T-helper 2 cell treated with Interferon-gamma antibody and Interleukin-4, amounts not matched to agents 5 μg/mL and 100 μg/mL, for 36 hours (primary cell): ENCODE data around the gene CHRDL1.
"Not testable (repeated sequence)": the region's sequence is repeated elsewhere in the genome, so short reads cannot be mapped to it uniquely, and the experiment has no call there.

ENCODE experiments used
- DNase-seq: peaks from one replicate; pipeline ENCODE4 v3.0.0; 2021; ENCODE audit warnings: low spot score
- H3K27ac Mint-ChIP-seq: one replicate; pipeline ENCODE4 v1.8.0; 2021; ENCODE audit warnings: mild to moderate bottlenecking, mixed read lengths
- H3K27me3 Mint-ChIP-seq: one replicate; pipeline ENCODE4 v1.8.0; 2021; ENCODE audit warnings: low read depth, mixed read lengths
- H3K36me3 Mint-ChIP-seq: one replicate; pipeline ENCODE4 v1.8.0; 2021; ENCODE audit warnings: low read depth, mixed read lengths
- H3K4me1 Mint-ChIP-seq: one replicate; pipeline ENCODE4 v1.8.0; 2021; ENCODE audit warnings: low read depth, mixed read lengths
- H3K4me3 Mint-ChIP-seq: one replicate; pipeline ENCODE4 v1.8.0; 2022; ENCODE audit warnings: mild to moderate bottlenecking, moderate library complexity, mixed read lengths
- H3K9me3 Mint-ChIP-seq: one replicate; pipeline ENCODE4 v1.8.0; 2021; ENCODE audit warnings: mixed read lengths

CHRDL1 gene

DNA sequence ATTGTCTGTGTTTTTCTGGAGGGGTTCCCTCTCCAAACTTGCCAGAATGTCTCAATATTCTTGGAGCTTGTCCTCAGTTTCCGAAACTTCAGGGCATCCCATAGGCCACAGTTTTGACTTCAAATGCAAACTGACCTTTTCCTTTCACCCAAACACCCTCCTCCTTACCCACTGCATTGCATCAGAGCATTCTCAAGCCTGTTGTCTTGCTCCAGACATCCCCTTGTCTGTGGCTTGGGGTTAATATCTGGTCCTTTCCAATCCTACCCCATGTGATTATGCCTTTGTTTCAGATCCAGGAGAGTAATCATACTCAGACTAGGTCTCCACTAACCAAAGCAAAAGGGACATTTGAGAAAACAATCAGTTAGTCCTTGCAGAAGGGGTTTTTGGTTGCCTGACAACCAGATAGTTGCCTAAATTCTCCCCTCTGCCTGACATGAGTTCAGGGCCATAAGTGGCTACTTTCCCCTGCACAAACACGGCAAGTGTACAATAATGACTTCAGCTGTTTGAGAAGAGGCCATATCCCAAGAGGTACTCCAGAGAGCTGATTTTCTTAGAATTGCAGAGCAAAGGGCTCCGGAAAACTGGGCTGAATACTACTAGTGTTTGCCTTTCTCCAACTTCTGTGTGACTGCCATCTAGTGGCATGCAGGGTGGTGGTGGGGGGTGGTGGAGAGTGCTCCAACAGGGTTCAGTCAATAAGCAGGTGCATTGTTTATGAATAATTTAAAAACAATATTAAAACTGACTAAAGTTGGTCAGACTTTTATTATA lies 130.2 kb downstream of the CHRDL1 start:
- H3K27ac Mint-ChIP-seq: no peak overlapping the region

DNA sequence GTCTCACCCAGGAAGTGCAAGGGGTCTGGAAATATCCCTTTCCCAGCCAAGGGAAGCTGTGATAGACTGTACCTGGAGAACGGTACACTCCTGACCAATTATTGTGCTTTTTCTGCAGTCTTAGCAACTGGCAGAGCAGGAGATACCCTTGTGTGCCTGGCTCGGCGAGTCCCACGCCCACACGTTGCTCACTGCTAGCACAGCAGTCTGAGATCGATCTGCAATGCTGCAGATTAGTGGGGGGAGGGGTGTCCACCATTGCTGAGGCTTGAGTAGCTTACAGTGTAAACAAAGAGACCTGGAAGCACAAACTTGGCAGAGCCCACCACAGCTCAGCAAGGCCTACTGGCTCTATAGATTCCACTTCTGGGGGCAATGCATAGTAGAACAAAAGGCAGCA lies 138.5 kb downstream of the CHRDL1 start:
- no peak overlapping the region for H3K27ac Mint-ChIP-seq
- no peaks in the 10 kb centered on the region for H3K9me3 Mint-ChIP-seq
- no peak overlapping the region for H3K4me3 Mint-ChIP-seq
- no peaks in the 10 kb centered on the region for H3K36me3 Mint-ChIP-seq
- H3K4me1 Mint-ChIP-seq: no peaks in the 10 kb centered on the region
- no peaks in the 10 kb centered on the region for H3K27me3 Mint-ChIP-seq
- DNase-seq: no peak

More for the DNA sequence above, 130.2 kb downstream of the CHRDL1 start:
- peak; percentile 3 for DNase-seq
- Mint-ChIP-seq H3K4me3 (no peak overlapping the region), H3K27me3 (no peaks in the 10 kb centered on the region), H3K9me3 (no peaks in the 10 kb centered on the region), H3K4me1 (no peaks in the 10 kb centered on the region), H3K36me3 (no peaks in the 10 kb centered on the region)

DNA sequence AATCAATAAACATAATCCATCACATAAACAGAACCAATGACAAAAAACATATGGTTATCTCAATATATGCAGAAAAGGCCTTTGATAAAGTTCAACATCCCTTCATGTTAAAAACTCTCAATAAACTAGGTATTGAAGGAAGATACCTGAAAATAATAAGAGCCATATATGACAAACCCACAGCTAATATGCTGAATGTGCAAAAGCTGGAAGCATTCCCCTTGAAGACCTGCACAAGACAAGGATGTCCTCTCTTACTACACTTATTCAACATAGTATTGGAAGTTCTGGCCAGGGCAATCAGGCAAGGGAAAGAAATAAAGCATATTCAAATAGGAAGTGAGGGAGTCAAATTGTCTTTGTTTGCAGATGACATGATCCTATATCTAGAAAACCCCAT lies 141.3 kb downstream of the CHRDL1 start:
- H3K36me3 Mint-ChIP-seq, DNase-seq, H3K4me1 Mint-ChIP-seq, H3K9me3 Mint-ChIP-seq, H3K4me3 Mint-ChIP-seq, H3K27ac Mint-ChIP-seq, H3K27me3 Mint-ChIP-seq: not testable (repeated sequence)

DNA sequence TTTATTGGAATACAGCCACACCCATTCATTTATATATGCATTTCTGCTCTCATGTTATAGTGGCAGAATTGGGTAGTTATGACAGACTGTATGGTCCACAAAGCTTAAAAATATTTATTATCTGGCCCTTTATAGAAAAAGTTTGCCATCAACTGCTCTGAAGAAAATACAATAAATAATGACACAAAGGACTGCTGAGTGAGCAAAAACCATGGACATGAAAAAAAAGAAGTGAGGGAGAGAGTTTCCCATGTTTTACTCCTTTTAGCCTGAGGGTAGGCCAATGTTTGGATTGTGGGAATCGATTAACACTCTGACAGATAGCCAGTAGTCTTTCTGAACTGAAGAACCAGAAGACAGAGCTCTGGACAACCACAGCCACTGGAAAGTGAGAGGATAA lies 149.2 kb downstream of the CHRDL1 start:
- H3K36me3 Mint-ChIP-seq: no peaks in the 10 kb centered on the region
- H3K27me3 Mint-ChIP-seq: no peaks in the 10 kb centered on the region
- DNase-seq: no peak
- H3K9me3 Mint-ChIP-seq: no peaks in the 10 kb centered on the region
- H3K4me3 Mint-ChIP-seq: no peak overlapping the region
- no peak overlapping the region for H3K27ac Mint-ChIP-seq
- H3K4me1 Mint-ChIP-seq: no peaks in the 10 kb centered on the region
